ENCODE data around the gene WDR82.
"Not testable (repeated sequence)": the region's sequence is repeated elsewhere in the genome, so short reads cannot be mapped to it uniquely, and the experiment has no call there.

WDR82 gene

DNA sequence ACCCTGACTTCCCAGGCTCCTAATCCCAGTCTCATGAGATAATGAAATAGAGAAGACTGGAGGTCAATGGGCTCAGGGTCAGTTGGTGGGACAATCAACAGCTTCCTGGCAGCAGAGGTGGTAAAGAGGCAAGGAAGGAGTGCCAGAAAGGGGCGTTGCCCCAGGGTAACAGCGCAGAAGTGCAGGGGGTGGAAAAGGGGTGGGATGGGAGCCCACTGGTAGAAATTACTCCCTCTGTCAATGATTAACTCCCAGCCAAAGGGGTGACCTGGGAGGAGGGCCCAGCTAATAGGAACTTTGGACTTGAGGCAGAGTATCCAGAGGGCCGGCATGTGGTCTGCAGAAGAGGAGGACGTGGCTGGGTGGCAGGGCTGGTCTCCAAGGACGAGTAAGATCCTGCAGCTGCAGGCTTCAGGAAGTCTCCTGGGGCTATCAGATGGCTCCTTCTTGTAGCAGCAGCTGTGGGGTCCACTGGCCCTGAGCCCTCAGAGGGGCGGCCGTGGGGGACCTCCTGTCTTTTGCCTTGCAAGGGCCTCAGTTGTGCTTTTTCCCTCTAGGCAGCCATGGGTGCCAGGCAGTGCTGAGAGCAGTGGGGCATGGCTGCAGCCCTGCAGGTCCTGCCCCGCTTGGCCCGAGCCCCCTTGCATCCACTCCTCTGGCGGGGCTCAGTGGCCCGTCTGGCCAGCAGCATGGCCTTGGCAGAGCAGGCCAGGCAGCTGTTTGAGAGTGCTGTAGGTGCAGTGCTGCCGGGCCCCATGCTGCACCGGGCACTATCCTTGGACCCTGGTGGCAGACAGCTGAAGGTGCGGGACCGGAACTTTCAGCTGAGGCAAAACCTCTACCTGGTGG, 11.5 kb upstream of the WDR82 start:
- no peak for DNase-seq (ENCODE audit: low spot score)

DNA sequence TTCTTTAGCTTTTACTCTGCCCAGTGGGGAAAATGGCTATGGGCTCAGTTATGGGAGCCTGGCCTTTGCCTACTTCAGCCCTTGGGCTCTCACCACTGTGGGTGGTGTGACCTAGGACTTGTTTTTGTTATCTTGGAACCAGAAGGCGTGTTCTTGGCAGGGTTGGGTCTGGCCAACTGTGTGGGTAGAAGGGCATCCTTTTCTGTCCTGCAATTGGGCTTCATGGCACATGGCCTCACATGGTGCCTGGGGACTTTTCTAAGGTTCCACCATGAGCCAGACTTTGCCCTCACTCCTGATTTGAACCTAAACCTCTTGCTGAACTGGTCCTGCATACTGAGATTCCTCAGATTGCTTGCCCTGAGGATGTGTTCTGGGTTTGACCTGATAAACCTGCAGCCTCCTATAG, 10.9 kb upstream of the WDR82 start:
- no peak for DNase-seq (ENCODE audit: low spot score)

DNA sequence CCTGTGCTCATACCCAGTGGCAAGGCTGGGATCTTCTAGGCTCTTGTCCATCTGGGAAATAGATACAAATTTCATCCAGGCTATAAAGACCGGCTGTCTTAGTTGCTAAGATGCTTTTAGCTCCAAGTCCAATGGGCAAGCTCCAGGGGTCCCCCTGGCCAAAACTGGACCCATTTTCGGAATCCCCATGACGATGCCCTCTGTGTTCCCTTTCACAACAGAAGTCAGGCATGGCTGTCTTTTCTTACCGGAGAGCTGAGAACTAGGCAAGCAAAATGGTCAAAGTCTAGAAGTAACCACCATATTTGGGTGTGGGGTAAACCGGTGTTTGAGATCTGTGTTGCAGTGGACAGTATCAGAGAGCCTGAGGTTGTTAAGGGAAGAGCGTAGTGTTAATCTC, 10.2 kb upstream of the WDR82 start:
- DNase-seq (ENCODE audit: low spot score): no peak

DNA sequence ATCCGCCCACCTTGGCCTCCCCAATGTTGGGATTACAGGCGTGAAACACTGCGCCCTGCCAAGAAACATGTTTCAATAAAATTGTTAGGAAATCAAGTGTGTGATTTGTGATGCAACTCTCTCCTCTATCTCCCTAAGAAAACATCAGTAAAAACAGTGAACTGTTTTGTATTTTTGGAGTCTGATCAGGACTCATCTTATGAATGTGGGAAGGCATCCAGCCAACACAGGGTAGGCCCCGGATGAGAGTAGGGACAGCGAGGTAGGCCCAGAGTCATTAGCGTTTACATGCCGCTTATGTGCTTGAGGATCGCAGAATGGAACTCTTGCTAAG, 8.3 kb upstream of the WDR82 start:
- DNase-seq (ENCODE audit: low spot score): peak; percentile 61

DNA sequence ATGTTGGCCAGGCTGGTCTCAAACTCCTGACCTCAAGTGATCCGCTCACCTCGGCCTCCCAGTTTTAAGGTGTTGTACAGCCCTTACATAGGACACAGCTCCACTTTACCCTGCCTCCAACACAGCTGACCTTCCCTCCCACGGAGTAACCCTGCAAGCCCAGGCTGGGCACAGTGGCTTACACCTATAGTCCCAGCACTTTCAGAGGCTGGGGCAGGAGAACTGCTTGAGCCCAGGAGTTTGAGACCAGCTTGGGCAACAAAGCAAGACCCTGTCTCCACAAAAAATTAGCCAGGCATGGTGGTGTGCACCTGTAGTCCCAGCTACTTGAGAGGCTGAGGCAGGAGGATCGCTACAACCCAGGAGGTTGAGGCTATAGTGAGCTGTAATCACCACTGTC, 5.6 kb upstream of the WDR82 start:
- DNase-seq (ENCODE audit: low spot score): not testable (repeated sequence)

DNA sequence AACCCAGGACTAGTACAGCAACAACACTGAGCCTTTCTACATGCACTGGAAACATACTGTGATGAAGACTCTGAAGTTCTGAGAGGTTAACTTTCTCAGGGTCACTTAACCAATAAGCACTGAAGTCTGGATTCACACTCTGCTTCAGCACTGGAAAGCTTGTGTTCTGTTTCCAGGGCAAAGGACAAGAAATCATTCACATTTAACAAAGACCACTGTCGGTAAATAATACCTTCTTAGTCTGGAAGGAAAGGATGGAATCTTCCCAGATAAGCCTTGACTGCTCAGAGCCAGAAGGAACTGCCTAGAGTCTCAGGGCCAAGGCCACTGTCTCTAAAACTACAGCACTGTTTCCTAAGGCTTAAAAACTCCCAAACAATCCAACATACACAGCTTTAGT, 4.9 kb upstream of the WDR82 start:
- DNase-seq (ENCODE audit: low spot score): no peak

DNA sequence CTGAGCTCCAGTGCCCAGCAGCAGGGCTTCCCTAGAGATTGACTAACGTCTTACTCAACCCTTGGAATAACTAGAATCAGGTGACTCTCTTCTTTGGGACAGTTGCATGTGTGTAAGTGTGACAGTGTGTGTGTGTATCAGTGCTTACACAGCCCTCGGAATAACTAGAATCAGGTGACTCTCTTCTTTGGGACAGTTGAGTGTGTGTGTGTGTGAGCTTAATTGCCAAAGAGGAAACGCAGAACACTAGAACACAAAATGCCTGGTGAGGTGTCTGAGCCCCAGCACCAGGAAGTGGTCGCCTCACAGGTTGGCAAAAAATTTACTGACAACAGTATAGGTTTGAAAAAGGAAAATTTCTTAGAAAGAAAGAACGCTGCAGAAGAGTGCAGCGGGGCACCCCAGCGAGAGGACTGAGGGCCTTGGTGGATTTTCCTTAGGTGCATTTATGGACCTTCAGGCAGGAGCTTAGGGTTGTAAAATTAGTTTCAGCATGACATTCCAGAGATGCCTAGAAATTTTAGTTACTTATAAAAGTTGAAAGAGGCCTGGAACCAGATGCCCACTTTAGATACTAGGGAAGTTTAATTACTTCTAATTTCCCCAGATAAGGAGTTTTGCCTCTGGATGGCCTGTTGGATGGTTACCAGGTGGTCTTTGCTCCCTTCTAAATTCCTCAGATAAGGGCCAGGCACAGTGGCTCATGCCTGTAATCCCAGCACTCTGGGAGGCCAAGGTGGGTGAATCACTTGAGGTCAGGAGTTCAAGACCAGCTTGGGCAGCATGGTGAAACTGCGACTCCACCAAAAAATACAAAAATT, 3.7 kb upstream of the WDR82 start:
- DNase-seq (ENCODE audit: low spot score): no peak

DNA sequence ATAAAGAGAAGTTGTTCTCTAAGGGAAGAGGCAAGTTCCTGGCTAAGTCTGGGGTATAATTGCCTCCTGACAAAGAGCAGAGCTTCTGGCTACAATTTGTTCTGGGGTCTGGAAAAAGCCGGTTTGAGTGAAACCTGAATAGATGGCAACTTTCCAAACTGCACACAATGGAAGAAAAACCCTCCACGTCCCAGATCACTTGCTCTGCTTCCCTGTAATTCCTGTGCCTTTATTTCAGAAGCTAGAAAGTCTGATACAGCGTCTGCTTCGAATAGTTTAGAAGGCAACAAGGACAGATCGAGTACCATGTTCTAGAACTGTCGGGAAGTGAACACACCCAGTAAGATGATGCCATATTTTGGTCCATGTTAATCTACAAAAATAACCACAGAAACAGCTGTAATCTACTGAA, 1.6 kb upstream of the WDR82 start:
- no peak for DNase-seq (ENCODE audit: low spot score)

DNA sequence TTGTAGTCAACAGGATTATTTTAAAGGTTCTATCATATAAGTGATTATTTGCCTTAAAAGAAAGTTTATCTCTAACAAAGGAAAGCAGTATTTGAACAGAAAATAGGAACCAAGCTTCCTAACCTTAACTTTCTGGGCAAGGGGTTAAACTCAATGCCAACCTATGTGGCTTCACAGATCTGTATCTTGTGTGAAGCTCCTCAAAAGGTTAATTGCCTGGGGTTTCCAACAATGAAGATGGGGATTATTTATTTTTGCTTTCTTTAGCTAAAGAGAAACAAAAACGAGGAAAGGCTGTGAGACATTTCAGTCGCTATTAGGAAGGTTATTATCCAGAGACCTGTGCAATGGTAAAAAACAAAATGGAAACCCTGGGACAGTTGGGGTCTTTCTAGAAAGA, 1.1 kb upstream of the WDR82 start:
- DNase-seq (ENCODE audit: low spot score): no peak

DNA sequence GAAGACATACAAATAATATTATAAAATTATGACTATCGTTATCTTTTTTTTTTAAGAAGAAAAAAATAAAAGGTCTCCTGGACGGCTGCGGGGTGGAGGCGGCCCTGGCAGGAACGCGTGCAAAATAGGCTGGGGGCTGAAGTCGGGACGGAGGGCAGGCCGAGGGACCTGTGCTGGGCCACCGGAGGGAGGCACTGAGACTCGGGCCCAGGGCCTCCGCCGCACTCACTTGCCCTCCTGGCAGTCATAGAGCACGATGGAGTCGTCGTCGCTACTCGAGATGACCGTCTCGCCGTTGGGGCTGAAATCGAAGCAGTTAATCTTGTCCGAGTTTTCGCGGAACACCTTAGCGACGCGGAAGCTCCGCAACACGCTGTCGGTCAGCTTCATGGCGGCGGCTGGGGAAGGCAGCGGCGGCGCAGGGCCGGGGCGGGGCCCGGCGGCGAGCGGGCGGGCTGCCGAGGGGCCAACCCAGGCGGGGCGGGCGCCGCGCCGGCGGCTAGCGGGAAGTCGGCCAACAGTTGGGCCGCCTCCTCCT, 408 bp downstream of the WDR82 start:
- DNase-seq (ENCODE audit: low spot score): peak; percentile 87

DNA sequence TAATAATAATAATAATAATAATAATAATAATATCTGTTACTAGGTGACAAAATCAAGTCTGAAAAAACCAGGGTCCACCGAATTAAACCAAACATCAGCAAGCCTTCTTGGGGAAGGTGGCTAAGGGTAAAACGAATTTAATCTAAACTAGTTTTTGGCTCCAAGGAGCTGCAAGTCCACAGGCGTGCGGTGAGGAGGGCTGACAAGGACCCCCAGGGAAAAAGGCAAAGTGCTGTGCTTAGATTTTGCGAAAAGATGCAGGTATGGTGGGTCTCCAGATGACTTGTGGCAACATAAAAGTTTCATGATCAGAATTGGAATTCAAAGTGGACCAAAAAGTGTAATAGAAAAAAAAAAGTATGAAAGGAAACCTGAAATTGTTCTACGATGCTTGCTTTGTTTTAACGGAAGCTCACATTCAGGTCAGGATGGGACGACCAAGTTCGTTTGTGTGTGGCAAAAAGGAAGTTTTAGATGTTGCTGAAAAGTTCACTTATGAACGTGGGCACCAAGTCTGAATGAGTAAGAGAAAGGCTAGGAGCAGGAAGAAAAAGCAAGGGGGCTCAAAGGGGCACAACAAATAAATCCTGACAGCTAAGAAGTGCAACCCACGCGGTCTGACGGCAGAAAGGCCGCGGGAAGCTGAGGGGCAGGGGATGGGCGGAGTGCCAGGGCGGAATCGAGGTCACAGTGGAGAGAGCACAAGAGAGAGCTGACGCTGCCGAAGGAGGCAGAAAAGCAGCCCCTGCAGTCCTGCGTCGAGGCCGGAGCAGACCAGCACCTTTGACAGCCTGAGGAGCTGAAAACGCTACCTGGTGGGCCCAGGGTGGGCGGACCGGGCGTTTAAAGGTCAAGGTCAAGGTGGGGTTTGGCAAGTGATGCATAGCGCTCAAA, 1.1 kb downstream of the WDR82 start:
- DNase-seq (ENCODE audit: low spot score): peak; percentile 74

DNA sequence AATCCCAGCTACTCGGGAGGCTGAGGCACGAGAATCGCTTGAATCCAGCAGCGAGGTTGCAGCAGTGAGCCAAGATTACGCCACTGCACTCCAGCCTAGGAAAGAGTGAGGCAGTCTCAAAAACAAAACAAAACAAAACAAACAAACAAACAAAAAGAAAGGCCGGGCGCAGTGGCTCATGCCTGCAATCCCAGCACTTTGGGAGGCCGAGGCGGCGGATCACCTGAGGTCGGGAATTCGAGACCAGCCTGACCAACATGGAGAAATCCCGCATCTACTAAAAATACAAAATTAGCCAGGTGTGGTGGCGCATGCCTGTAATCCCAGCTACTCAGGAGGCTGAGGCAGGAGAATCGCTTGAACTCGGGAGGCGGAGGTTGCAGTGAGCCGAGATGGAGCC, 3.7 kb downstream of the WDR82 start:
- DNase-seq (ENCODE audit: low spot score): not testable (repeated sequence)

DNA sequence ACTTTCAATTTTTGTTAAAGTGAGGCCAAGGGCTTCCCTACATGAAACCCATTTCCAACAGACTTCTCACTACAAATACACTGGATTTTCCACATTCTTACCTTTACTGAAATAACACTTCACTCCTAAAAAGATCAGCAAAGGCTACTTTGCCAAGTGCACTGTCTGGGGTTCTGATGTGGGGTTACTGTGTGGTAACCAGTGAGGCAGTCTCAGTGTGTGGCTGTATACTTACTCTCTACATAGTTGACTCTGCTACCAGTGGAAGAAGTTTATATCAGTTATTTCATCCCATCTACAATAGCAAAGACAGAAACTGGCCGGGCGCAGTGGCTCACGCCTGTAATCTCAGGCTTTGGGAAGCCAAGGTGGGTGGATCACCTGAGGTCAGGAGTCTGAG, 5.6 kb downstream of the WDR82 start:
- DNase-seq (ENCODE audit: low spot score): no peak

DNA sequence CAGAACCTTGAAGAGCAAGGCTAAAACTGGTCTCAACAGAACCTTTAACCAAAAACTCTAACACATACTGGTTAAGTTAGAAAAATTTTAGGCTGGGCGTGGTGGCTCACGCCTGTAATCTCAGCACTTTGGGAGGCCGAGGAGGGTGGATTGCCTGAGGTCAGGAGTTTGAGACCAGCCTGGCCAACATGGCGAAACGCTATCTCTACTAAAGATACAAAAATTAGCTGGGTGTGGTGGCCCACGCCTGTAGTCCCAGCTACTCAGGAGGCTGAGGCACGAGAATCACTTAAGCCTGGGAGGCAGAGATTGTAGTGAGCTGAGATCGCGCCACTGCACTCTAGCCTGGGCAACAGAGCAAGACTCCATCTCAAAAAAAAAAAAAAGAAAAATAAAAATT, 6.3 kb downstream of the WDR82 start:
- DNase-seq (ENCODE audit: low spot score): not testable (repeated sequence)

DNA sequence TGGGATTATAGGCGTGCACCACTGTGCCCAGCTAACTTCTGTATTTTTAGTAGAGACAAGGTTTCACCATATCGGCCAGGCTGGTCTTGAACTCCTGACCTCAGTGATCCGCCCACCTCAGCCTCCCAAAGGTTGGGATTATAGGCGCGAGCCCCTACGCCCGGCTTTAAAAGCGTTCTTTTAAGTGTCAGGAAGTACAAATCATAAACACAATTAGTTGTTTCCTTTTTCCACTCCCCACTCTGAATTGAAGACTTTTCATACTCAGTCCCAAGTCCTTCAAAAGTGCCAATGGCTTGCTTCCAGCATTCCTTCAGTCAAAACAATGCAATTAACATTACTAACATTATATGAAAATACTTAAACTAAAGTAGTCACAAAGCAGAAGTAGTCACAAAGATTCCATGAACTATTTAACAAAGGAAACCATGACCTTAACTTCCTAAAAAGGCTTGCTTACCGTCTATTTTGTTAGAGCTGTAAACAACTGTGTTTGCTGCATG, 8.1 kb downstream of the WDR82 start:
- no peak for DNase-seq (ENCODE audit: low spot score)

DNA sequence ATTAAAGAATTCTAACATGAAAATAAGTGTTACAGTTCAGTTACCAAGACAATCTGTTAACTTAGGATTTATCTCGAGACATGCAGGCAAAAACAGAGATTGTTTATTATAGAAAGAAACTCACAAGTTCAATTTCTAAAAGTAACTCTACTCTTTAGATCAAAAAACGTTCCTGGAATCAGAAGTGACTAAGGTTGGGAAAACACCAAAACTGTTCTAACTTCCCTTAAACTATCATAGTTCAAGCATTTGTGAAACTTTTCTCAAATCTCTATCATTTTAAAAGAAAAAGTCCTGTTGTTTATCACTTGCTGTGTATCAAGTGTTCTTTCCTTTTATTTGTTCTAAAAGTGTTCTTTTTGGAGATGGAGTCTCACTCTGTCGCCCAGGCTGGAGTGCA, 8.7 kb downstream of the WDR82 start:
- no peak for DNase-seq (ENCODE audit: low spot score)

DNA sequence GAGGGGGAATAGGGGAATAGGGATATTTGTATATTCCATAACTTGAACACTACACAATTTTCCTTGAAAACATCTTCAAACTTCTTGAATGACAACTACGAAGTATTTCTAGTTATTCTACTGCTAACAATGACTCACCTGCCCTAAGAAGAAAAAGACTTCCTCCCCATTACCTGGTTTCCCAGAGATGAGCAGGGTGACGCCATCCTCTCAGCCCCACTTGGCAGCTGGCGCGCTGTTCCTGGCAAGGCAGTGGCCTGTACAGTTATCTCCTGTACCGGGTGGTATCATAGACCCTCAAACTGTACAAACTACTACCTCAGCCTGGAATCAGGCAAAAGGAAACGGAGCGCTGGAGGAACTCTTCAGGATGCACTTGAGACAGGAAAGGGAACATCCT, 10.4 kb downstream of the WDR82 start:
- DNase-seq (ENCODE audit: low spot score): no peak

DNA sequence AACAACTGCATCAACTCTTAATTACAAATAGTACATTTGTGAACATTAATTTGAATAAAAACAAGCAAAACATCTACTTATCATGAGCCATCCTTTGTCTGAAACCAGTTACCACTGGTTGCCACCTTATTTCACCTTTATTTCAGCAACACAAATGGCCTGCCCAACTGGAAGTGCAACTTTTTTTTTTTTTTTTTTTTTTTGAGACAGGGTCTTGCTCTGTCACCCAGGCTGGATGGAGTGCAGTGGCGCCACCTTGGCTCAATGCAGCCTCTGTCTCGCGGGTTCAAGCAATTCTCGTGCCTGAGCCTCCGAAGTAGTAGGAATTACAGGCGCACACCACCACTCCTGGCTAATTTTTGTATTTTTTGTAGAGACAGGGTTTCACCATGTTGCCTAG, 13.1 kb downstream of the WDR82 start:
- DNase-seq (ENCODE audit: low spot score): no peak

DNA sequence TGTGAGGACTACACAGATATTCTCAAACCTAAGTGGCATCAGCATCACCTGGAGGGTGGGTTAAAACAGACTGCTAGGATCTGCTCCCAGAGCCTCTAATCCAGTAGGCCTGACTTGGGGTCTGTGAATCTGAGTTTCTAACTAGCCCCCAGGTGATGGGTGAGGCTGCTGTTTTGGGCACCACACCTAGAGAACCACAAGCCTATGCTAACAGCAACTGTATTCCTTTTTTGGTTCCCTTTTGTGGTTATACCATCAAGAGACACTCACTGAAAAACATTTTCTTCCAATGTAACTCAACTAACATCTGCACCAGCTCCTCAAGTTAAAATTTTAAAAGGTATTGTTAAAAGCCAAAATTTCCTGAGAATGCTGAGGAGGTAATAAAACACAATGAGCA, 16.0 kb downstream of the WDR82 start:
- no peak for DNase-seq (ENCODE audit: low spot score)

DNA sequence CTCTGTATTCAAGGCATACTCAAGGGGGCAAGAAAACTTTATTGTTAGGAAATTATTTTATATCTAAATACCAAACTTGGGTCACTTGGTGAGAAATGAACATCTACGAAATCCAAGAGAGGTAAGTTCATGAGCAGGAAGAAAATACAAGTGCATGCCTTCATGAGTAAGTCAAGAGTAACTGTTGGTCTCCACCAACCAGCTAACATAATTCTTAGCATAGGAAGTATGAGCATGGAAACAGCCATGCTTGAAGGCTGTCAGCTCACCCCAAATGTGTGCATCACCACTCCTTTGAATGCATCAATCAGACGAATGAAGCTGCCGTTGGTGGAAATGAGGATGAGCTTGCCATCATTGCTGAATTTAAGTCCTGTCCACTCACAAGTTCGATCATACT, 19.0 kb downstream of the WDR82 start:
- no peak for DNase-seq (ENCODE audit: low spot score)

DNA sequence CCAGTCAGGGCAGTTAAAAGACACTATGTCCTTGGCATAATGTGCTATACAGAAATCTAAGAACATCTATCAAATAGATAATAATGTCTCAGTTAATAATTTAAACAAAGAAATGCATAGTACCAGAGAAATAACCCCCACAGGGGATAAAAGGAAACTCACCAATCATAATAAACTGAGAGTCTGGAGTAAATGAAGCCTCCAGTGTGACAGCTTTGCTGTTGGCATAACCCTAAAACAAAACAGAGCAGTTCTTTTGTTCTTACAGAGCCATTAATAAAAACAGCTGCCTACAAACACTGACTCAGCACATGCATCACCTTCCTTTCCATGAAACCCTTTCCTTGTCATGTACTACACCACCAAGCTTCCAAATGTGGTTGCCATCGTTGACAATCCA, 19.4 kb downstream of the WDR82 start:
- no peak for DNase-seq (ENCODE audit: low spot score)

DNA sequence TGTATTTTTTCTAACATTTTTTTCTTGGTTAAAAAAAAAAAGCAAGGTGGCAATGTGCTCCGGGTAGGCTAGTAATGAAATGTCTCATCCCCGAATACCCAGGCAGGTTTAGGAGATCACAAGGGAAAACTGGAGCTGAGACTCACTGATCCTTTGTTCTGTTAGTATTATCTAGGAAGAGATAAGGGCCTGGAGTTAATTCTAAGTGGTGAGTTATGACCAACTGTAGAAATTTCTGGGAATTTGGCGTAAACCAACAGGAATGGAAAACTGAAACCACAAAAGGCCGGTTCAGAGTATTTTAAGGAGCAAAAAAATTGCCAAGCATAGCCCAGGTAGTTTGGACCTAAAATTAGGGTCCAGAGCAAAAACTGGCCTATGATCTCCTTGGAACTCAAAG, 20.5 kb downstream of the WDR82 start:
- DNase-seq (ENCODE audit: low spot score): no peak
